HL-60 (cell line): Measurements from ENCODE around the gene SUSD4.

Experiments
- DNase-seq, 2 experiments: peaks; one replicate each; pipeline ENCODE4 v3.0.0-alpha.2; 2010 to 2020; ENCODE audit warnings: low read depth in 1 of 2, low spot score in 1 of 2
- H3K27ac ChIP-seq: fragments of 250-450 bp; sonication (Bioruptor Pico); replicated peaks from 2 replicates; pipeline ENCODE4 v1.5.1; 2020; ENCODE audit warnings: mild to moderate bottlenecking, moderate library complexity
- H3K27me3 ChIP-seq: fragments of 250-450 bp; sonication (Bioruptor Pico); 2 replicates; pipeline ENCODE4 v1.5.1; 2021; ENCODE audit warnings: mild to moderate bottlenecking, moderate library complexity; ENCODE audit not compliant: insufficient read depth, poor library complexity, severe bottlenecking
- H3K4me3 ChIP-seq: replicated peaks from 2 replicates; pipeline ENCODE4 v1.5.1; 2011; ENCODE audit warnings: mild to moderate bottlenecking, control low read depth, low read length; ENCODE audit not compliant: insufficient read depth
- GABPA ChIP-seq: IDR thresholded peaks from 2 replicates; pipeline ENCODE4 v1.6.1; 2012; ENCODE audit warnings: low read depth
- POLR2AphosphoS5 ChIP-seq: IDR thresholded peaks from 2 replicates; pipeline ENCODE4 v1.6.1; 2012; ENCODE audit warnings: low read depth
- SPI1 ChIP-seq: IDR thresholded peaks from 2 replicates; pipeline ENCODE4 v1.6.1; 2012; ENCODE audit warnings: low read depth, mild to moderate bottlenecking, borderline replicate concordance
- TF ChIP-seq, protein P1 (sequence below): IDR thresholded peaks from one replicate; pipeline ENCODE4 v1.5.1; 2011; ENCODE audit warnings: low read length, control low read depth, inconsistent platforms; ENCODE audit not compliant: insufficient read depth
- TF ChIP-seq, protein P2 (sequence below): IDR thresholded peaks from 2 replicates; pipeline ENCODE4 v1.6.1; 2012; ENCODE audit warnings: low read depth; ENCODE audit not compliant: insufficient replicate concordance

Gene SUSD4

GRCh38 chr1:223337174-223337869 is 26.7 kb downstream of the SUSD4 start:
- Histone ChIP-seq H3K27me3 (no peaks in the 10 kb centered on the region), H3K4me3 (no peak overlapping the region), H3K27ac (no peak overlapping the region)
- no peak for DNase-seq
- TF ChIP-seq POLR2AphosphoS5 (no peak), SPI1 (no peak), GABPA (no peak)
- TF ChIP-seq, protein P1, sequence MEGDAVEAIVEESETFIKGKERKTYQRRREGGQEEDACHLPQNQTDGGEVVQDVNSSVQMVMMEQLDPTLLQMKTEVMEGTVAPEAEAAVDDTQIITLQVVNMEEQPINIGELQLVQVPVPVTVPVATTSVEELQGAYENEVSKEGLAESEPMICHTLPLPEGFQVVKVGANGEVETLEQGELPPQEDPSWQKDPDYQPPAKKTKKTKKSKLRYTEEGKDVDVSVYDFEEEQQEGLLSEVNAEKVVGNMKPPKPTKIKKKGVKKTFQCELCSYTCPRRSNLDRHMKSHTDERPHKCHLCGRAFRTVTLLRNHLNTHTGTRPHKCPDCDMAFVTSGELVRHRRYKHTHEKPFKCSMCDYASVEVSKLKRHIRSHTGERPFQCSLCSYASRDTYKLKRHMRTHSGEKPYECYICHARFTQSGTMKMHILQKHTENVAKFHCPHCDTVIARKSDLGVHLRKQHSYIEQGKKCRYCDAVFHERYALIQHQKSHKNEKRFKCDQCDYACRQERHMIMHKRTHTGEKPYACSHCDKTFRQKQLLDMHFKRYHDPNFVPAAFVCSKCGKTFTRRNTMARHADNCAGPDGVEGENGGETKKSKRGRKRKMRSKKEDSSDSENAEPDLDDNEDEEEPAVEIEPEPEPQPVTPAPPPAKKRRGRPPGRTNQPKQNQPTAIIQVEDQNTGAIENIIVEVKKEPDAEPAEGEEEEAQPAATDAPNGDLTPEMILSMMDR: no peak
- TF ChIP-seq, protein P2, sequence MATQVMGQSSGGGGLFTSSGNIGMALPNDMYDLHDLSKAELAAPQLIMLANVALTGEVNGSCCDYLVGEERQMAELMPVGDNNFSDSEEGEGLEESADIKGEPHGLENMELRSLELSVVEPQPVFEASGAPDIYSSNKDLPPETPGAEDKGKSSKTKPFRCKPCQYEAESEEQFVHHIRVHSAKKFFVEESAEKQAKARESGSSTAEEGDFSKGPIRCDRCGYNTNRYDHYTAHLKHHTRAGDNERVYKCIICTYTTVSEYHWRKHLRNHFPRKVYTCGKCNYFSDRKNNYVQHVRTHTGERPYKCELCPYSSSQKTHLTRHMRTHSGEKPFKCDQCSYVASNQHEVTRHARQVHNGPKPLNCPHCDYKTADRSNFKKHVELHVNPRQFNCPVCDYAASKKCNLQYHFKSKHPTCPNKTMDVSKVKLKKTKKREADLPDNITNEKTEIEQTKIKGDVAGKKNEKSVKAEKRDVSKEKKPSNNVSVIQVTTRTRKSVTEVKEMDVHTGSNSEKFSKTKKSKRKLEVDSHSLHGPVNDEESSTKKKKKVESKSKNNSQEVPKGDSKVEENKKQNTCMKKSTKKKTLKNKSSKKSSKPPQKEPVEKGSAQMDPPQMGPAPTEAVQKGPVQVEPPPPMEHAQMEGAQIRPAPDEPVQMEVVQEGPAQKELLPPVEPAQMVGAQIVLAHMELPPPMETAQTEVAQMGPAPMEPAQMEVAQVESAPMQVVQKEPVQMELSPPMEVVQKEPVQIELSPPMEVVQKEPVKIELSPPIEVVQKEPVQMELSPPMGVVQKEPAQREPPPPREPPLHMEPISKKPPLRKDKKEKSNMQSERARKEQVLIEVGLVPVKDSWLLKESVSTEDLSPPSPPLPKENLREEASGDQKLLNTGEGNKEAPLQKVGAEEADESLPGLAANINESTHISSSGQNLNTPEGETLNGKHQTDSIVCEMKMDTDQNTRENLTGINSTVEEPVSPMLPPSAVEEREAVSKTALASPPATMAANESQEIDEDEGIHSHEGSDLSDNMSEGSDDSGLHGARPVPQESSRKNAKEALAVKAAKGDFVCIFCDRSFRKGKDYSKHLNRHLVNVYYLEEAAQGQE: no peak

GRCh38 chr1:223334156-223334555 is 29.8 kb downstream of the SUSD4 start:
- Histone ChIP-seq H3K27me3 (no peaks in the 10 kb centered on the region), H3K27ac (no peak overlapping the region), H3K4me3 (no peak overlapping the region)
- no peak for DNase-seq
- TF ChIP-seq SPI1 (no peak), POLR2AphosphoS5 (no peak)

DNA sequence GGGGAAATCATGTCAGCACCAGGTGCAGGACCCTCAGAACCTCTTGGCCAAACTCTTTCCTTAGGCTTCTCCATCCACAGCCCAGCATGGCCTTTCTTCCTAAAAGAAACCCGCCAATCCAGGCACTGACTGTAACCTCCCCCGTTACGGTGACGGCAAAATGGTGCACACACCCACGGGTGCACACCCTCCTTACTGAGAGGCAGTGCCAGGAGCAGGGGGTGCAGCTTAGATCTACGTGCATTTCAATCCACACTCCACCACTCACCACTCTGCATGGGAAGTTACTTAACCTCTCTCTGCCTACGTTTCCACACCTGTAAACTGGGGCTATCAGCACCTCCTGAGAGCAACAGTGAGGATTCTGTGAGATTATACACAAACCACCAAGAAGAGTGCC is 31.0 kb downstream of the SUSD4 start:
- Histone ChIP-seq H3K4me3 (no peak overlapping the region), H3K27ac (no peak overlapping the region), H3K27me3 (no peaks in the 10 kb centered on the region)
- TF ChIP-seq, protein P2: no peak
- TF ChIP-seq, protein P1: no peak
- TF ChIP-seq GABPA: no peak
- no peak for DNase-seq

DNA sequence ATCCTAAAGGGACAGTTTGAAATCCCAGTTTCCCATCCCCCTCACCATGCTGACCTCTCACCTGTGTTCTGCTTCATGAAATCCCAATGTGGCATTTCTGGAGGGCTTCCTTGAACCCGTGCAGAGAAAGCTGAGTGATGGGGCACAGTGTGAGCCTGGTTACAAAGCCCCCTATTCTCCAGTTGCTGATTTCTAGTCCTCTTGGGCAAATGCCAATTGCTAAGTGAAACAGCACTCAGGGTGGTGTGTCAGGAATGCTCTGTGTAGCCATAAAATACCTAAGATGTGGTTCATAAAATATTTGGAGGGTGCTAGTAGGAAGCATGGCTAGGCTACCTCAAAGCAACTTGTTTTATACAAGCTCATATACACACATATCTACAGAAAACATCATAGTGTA is 32.0 kb downstream of the SUSD4 start:
- no peaks in the 10 kb centered on the region for H3K27me3 ChIP-seq
- DNase-seq: no peak
- no peak overlapping the region for H3K27ac ChIP-seq
- no peak for TF ChIP-seq SPI1
- TF ChIP-seq, protein P1: no peak
- TF ChIP-seq POLR2AphosphoS5: no peak
- TF ChIP-seq, protein P2: no peak
- no peak for TF ChIP-seq GABPA
- H3K4me3 ChIP-seq: no peak overlapping the region
